KMS-11 (cell line): ENCODE results near the gene TUBA3E.
"Not testable (repeated sequence)": the region's sequence is repeated elsewhere in the genome, so short reads cannot be mapped to it uniquely, and the experiment has no call there.

ENCODE experiments used
- H2AFZ ChIP-seq: fragments of 200-600 bp; sonication (generic); 2 replicates; pipeline ENCODE4 v1.6.1; 2016; ENCODE audit warnings: antibody characterized with exemption, mixed run types, low read depth
- H3K27ac ChIP-seq: fragments of 200-600 bp; sonication (generic); 2 replicates; pipeline ENCODE4 v1.6.1; 2016; ENCODE audit warnings: mild to moderate bottlenecking, mixed run types
- H3K27me3 ChIP-seq: fragments of 200-600 bp; sonication (generic); 2 replicates; pipeline ENCODE4 v1.6.1; 2017; ENCODE audit warnings: mild to moderate bottlenecking, low read depth, mixed run types, moderate library complexity; ENCODE audit not compliant: insufficient read depth
- H3K36me3 ChIP-seq: fragments of 200-600 bp; sonication (generic); 2 replicates; pipeline ENCODE4 v1.6.1; 2017; ENCODE audit warnings: mild to moderate bottlenecking, mixed run types; ENCODE audit not compliant: insufficient read depth
- H3K4me1 ChIP-seq: fragments of 200-600 bp; sonication (generic); 2 replicates; pipeline ENCODE4 v1.6.1; 2016; ENCODE audit warnings: mild to moderate bottlenecking, low read depth, mixed run types; ENCODE audit not compliant: poor library complexity, severe bottlenecking
- H3K4me2 ChIP-seq: fragments of 200-600 bp; sonication (generic); 2 replicates; pipeline ENCODE4 v1.7.0; 2016; ENCODE audit warnings: mild to moderate bottlenecking, mixed run types
- H3K4me3 ChIP-seq: fragments of 200-600 bp; sonication (generic); IDR thresholded peaks from 2 replicates; pipeline ENCODE4 v1.6.1; 2017; ENCODE audit warnings: low read depth, low read length, mixed read lengths; ENCODE audit not compliant: insufficient read depth
- H3K79me2 ChIP-seq: fragments of 200-600 bp; sonication (generic); 2 replicates; pipeline ENCODE4 v1.6.1; 2016; ENCODE audit warnings: low read depth, mixed run types; ENCODE audit not compliant: insufficient read depth
- H3K9ac ChIP-seq: fragments of 200-600 bp; sonication (generic); 2 replicates; pipeline ENCODE4 v1.6.1; 2016; ENCODE audit warnings: mild to moderate bottlenecking, mixed run types
- H4K20me1 ChIP-seq: fragments of 200-600 bp; sonication (generic); 2 replicates; pipeline ENCODE4 v1.6.1; 2016; ENCODE audit warnings: mild to moderate bottlenecking, mixed run types; ENCODE audit not compliant: insufficient read depth
- CTCF ChIP-seq: fragments of 200-600 bp; sonication (generic); conservative IDR thresholded peaks from 2 replicates; pipeline ENCODE4 v1.6.1; 2017; ENCODE audit warnings: low read depth, mild to moderate bottlenecking, antibody characterized with exemption, low read length, moderate library complexity, mixed read lengths

TUBA3E gene

GRCh38 chr2:130158631-130159030 lies 39.6 kb downstream of the TUBA3E start:
- H3K36me3 ChIP-seq = no peaks in the 10 kb centered on the region
- no peak overlapping the region for H3K9ac ChIP-seq
- peaks cover 9% of the 10 kb centered on the region for H3K4me1 ChIP-seq
- H3K27me3 ChIP-seq = no peaks in the 10 kb centered on the region
- no peak overlapping the region for H3K27ac ChIP-seq
- H4K20me1 ChIP-seq = no peaks in the 10 kb centered on the region
- no peak for TF ChIP-seq CTCF
- no peak overlapping the region for H3K4me3 ChIP-seq
- no peak overlapping the region for H2AFZ ChIP-seq
- no peak overlapping the region for H3K4me2 ChIP-seq
- H3K79me2 ChIP-seq = no peaks in the 10 kb centered on the region

- not testable (repeated sequence) for H3K27ac ChIP-seq, H4K20me1 ChIP-seq, H3K79me2 ChIP-seq, H3K36me3 ChIP-seq, H3K4me3 ChIP-seq, H2AFZ ChIP-seq, H3K27me3 ChIP-seq, H3K4me1 ChIP-seq, H3K4me2 ChIP-seq, H3K9ac ChIP-seq
These were observed 40.3 kb downstream of the TUBA3E start for GRCh38 chr2:130157825-130158514.

- H3K4me2 ChIP-seq, H3K4me1 ChIP-seq, H3K4me3 ChIP-seq, H3K27me3 ChIP-seq, H3K36me3 ChIP-seq, H3K27ac ChIP-seq, H3K9ac ChIP-seq, H4K20me1 ChIP-seq, H2AFZ ChIP-seq, H3K79me2 ChIP-seq: not testable (repeated sequence)
These were observed 40.9 kb downstream of the TUBA3E start for GRCh38 chr2:130157354-130157753.

GRCh38 chr2:130156624-130157004 lies 41.6 kb downstream of the TUBA3E start:
- H3K4me2 ChIP-seq = no peak overlapping the region
- H3K4me3 ChIP-seq = no peak overlapping the region
- H2AFZ ChIP-seq = no peak overlapping the region
- no peaks in the 10 kb centered on the region for H3K36me3 ChIP-seq
- H3K79me2 ChIP-seq = no peaks in the 10 kb centered on the region
- no peak for TF ChIP-seq CTCF
- H3K9ac ChIP-seq = no peak overlapping the region
- H3K4me1 ChIP-seq = peaks cover 9% of the 10 kb centered on the region
- H3K27ac ChIP-seq = no peak overlapping the region
- no peaks in the 10 kb centered on the region for H3K27me3 ChIP-seq
- no peaks in the 10 kb centered on the region for H4K20me1 ChIP-seq

- not testable (repeated sequence) for H3K4me2 ChIP-seq, H3K9ac ChIP-seq, H3K4me3 ChIP-seq, H3K36me3 ChIP-seq, H4K20me1 ChIP-seq, H3K4me1 ChIP-seq, H3K27ac ChIP-seq, H2AFZ ChIP-seq, H3K27me3 ChIP-seq, H3K79me2 ChIP-seq
- TF ChIP-seq CTCF = peak; percentile 33; the same call in 1 of the 2 replicates
These were observed 42.1 kb downstream of the TUBA3E start for GRCh38 chr2:130155956-130156623.
